Posterior cingulate gyrus (tissue), 11 donors: ENCODE data around the gene RBP2.
A peak's percentile ranks its signal among the peaks of the same experiment; 100 is the strongest.

Experiments used
- DNase-seq, 10 donors: peaks; one replicate each; pipeline versions ENCODE4 v3.0.0 to v3.0.0-alpha.2; 2020 to 2021; ENCODE audit warnings: mixed read lengths in 3 of 10
- intact Hi-C: fragments of 100-400 bp; cut with DNase I; formaldehyde crosslinking; loops from one replicate; pipeline ENCODE4 v1.15.1; 2023

Gene RBP2

DNA sequence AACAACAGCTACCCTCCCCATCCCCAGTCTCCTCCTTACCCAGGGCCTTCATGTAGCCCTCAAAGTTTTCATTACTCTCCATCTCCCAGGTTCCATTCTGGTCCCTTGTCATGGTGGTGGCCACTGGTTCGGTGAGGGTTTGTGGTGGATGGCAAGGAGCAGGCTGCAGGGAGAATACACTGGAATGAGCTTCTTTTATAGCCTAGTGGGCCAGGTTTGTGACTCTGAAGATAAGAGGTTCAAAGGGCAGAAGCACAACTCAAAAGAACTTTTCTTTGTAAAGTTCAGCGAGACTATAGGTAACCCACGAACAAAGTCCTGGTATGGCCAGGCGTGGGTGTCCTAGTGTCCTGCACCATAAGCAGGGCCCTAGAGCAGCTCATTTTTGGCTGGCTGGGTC is at the start of gene RBP2:
Gene RBP2 (minus strand): TSS at position 169 of the 400 bp plus-strand sequence. CDS start 57 bp downstream, at position 112.
- intact Hi-C loops, result no loop called here
- DNase-seq, result no peak

DNA sequence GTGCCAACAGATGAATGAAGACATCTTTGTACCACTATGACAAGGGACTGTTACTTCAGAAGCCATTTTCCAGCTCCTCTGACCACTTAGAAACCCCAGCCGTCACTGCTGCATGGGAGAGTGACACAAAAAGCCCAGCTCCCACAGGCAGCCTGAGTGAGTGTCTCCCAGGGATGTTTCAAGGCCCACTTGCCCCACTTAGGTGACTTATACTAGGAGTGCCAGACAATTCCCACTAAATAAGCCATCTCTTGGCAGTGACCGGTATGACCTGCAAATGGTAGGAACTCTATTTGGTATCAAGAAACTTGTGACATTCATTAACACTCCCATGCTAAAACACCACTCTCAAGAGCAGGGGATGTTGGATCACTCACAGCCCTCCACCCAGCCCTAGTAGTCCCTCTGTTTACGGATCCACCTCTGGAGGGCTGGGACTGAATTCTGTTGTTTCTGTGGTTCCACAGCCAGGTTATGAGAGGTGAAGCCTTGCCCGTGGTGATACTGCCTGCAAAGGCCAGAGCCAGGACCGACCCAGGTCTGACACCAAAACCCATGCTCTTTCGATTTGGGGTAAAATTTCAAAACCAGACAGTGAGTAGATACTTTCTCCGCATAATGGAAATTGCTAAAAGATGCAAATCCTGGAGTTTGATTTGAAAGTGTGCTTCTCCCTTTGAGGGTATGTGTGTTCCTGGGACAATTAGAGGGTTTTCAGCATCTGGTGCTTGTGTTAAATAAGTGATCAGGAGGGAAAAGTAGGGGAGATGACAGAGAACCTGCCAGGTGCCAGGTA is 48.7 kb upstream of the RBP2 start:
- intact Hi-C loops, result loop anchor here (5.0 kb wide), 1 partner anchor 37 kb away; no protein-coding TSS in a partner anchor
- peak in 1 of 10 donors; percentile 41 for DNase-seq

DNA sequence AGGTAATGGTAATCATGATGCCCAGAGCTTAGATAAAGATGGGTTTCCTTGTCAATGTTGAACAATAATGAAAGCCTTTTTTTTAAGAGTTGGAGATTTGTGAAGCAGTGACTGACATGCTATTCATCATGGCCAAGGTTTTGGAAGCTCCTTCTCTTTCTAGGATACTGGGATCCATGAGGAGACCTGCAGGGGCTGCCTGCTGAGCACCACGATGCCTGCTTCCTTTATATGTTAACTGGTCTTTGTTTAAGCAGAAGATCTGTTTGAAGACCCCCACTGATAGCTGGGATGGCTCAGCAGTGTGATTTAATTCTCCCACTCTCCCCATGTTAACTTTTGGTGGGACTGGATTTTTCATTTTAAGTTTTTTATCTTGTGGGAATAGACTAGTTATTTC is 47.4 kb upstream of the RBP2 start:
- DNase-seq, result no peak
- intact Hi-C loops, result loop anchor here (5.0 kb wide), 1 partner anchor 39 kb away; no protein-coding TSS in a partner anchor

DNA sequence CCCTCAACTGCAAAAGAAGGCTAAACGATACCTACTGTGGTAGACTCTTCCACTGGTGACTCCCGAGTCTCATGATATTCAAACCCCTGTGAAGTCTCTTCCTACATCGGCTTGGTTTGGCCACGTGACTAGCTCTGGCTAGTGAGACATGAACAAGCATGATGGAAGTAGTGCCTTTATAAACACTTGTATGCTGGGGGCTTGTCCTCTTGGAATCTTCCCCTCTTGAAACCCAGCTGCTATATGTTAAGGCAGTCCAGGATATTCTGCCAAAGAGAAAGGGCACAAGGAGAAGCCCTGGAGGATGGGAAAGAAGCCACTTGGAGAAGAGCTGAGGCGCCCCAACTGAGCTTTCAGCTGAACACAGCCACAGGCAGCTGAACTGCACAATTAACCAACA is 46.9 kb upstream of the RBP2 start:
- no peak for DNase-seq
- intact Hi-C loops, result loop anchor here (5.0 kb wide), 1 partner anchor 39 kb away; no protein-coding TSS in a partner anchor

DNA sequence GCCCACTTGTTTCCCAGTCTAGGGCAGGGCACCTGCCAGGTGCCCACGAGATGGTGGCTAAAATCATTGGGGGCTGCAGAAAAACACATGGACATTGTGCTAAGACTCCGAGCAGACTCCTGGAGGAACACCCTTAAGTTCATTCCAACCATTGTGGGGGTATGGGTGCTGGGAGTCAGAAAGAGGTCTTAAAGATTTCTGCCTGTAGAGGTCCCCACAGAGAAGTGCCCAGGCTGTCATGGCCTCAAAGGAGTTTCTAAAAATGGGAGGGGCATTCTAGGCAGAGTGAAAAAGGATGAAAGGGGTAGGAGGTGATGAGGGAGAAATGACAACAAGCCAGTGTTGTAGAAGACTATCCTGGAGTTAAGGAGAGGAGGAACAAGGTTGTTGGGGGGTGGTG is 46.1 kb upstream of the RBP2 start:
- intact Hi-C loops, result loop anchor here (5.0 kb wide), 1 partner anchor 40 kb away; no protein-coding TSS in a partner anchor
- no peak for DNase-seq

DNA sequence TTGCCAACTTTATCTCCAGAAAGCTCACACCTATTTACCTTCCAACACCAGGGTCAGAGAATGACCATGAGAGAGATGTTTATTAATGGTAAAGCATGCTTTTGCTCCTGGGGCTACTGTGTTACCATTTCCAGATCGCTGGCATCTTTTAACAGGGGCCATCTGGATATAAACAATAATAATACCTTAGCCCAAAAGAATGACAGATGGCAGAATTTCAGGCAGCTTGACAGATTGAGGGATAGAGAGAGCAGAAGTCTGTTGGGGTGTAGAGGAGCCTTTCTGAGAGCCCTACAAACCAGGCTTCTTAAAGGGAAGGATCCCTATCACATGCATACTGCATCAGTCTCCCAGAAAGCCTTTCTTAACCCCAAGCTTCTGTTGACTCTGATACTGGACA is 45.5 kb upstream of the RBP2 start:
- intact Hi-C loops, result loop anchor here (5.0 kb wide), 1 partner anchor 40 kb away; no protein-coding TSS in a partner anchor
- DNase-seq, result no peak

DNA sequence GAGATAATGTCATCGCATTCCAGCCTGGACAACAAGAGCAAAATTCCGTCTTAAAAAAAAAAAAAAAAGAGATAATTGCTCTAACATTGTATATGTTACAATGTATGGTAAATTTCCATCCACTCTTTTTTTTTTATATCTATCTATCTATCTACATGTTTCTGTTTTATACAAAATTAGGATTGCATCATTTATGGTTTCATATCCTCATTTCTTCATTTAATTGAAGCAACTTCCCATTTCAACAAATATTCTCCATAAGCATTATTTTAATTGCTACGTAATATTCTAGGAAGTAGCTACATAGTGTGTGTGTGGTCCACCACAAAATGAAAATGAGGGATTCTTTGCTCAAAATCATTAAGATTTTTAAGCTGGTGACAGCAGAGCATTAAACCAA is 44.8 kb upstream of the RBP2 start:
- intact Hi-C loops, result loop anchor here (5.0 kb wide), 1 partner anchor 41 kb away; no protein-coding TSS in a partner anchor
- no peak for DNase-seq

DNA sequence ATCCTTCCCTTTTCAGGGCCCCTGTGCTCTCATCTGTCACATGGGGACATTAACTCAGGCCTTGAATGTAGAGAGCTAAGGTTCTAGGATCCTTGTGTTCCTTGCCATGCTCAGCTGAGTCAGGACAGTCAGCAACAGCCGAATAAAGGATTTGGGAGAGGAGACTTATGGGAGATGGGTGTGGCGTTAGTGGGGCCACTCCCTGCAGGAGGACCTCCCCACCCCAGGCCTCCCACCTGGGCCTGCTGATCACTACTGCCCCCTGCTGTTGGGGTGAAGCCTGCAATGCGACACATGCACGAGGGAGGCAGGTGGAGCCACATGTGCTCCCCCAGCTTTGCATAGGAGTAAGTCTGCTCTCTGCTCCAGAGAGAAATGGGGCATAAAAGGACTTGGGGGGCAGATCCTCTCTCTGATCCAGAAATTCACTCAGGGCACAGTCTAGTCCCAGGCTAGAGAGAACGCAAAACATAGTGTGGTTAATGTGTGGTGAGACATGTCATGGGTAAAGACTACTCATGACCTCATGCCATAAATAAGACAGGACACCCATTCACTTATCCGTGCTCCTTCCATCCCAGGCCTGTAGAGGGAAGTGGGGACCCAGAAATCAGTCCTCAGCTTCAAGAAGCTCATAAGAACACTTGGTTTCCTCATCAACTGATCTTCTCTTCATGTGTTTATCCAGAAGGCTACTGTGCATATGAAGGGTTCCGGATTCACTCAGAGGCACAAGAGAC is 43.9 kb upstream of the RBP2 start:
- DNase-seq, result peak in 1 of 10 donors; percentile 75

DNA sequence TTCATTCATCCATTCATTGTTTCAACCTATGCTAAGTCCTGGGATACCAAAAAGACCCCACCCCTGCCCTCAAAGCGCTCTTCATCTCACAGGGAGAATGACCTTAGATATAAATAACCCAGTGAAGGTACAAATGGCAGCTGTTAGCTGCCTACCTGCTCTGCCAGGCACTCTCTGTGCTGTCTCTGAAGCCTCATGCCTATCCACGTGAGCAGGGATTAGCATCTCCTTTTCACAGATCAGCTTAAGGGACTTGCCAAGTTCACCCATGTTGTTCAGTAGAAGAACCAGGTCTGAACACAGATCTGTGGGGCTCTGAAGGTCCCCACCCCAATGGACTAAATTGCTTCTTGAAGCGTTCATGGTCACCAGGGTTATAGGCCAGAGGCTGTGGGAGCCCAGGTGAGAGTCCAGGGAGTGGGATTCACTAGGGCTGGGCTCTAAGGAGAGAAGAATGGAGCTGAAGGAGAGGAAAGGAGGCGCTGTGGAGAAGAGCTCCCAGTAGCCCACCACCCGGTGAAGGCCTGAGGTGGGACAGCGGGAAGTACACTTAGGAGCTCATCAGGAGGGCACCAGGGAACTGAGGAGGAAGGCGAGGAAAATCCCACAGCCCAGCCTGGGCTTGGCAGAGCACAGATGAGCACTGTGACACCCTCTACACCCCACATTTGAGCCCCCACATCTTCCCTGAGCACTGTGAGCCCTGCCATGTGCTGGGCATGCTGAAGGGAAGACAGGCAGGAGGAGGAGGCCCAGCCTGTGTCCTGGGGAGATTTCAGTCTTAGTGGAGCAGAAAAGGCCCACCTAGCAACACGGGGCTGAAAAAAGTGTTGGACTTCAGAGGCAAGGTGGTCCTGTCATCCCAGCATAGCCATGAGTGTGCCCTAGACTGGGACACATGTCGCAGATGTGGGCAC is 42.9 kb upstream of the RBP2 start:
- peak in 1 of 10 donors; percentile 71 for DNase-seq
- intact Hi-C loops, result no loop called here

More for the DNA sequence above, 43.9 kb upstream of the RBP2 start:
- intact Hi-C loops, result loop anchor here (5.0 kb wide), 1 partner anchor 42 kb away; no protein-coding TSS in a partner anchor

DNA sequence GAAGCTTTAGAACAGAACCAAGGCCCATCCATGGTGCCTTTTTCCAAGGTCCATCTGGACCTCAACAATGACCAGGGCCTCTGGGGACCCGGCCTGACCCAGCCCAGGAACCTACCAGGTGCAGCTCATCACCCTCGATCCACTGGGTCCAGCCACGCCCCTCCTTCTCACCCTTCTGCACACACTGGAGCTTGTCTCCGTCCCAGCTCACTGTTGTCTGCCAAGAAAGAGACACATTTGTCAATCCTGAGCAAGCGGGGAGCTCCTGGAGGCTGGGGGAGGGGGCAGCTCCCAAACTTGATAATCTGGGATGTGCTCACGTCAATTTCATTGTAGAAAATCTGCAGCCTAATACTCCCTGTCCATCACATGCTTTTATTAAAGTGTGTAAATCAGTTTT is 42.0 kb upstream of the RBP2 start:
- no peak for DNase-seq
- intact Hi-C loops, result no loop called here

DNA sequence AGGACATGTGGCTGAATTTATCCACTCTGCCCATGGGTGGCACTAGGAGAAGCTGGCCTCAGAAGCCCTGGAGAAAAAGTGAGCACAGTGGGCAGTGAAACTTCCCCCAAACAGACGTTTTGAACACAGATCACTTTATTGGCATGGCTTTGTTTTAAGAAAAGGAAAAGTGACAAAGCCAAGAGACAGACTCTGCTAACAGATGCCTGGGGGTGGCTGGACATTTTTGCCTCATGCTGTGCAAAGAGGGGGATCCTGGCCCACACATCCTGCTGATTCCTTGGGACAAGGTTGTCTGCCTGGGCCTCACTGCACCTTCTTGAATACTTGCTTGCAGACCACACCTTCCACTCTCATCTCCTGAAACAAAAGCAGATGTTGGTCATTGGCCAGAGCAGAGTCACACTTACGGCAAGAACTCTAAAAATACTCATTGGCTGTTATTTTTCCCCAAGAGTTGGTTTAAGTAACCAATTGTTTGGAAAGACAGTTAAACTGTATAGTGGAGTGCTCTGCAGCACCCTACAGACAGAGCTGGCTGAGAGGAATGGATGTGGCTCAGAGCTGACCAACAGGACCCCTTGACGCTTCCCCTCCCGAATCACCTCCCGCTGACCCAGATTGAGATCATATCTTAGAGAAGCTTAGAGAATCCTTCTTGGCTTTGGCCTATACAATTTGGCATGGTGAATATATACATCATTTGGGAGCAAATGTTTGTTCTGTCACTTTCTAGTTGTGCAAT is 41.2 kb upstream of the RBP2 start:
- DNase-seq, result peak in 2 of 10 donors; percentile 35 to 74
- intact Hi-C loops, result no loop called here

DNA sequence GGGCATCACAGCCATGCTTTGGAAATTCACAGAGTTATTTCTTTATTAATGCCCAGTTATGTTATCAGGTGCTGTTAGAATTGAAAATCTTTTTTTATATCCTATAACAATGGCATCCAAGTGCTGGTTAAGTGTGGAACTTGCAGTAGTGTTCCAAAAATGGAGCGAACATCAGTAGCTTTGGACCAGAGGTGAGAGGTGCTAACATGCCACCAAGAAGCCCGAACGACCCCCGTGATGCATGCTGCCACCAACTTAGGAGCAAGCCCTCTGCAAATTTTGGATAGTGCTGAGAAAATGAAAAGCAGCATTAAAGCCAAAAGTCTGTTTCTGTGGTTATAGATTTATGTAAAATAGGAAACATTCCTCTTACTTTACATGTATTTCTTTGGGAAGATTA is 38.4 kb upstream of the RBP2 start:
- intact Hi-C loops, result no loop called here
- no peak for DNase-seq

DNA sequence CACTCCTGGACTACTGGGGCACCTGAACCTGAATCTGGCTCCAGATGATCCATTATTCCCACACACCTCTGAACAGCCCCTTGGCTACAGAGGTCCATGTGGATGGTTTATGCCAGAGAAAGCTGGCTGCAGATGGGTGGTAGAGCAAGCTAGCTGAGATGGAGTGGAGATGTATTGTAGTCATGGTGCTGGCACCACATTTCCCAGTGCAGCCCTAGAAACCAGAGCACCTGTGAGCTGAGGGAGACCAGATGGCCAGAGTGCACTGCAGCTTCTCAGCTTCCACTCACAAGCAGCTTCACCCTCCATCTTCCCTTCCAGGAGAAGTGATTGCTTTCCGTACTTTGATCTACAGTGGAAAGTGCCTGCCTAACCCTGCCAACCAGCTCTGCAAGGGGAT is 33.3 kb upstream of the RBP2 start:
- intact Hi-C loops, result no loop called here
- DNase-seq, result peak in 1 of 10 donors; percentile 78

DNA sequence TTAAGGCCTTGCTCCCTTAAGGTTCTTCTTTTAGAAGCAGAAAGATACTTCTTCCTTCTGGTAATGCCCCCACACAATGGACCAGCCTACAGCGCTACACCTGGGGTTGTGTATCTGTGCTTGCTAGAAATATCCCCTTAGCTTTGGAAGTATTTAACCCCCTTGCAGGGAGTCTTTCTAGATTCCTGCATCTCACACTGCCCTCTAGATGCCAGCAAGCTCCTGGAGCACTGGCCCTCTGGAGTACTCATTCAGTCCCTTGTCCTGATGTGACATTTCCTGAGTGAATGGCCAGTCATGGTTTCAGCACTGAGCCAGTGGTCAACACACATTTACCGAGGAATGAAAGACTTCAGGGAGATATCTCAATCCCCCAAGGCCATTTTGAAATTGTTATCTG is 30.4 kb upstream of the RBP2 start:
- peak in 4 of 10 donors; percentile 24 to 52 (median 27) for DNase-seq
- intact Hi-C loops, result no loop called here

DNA sequence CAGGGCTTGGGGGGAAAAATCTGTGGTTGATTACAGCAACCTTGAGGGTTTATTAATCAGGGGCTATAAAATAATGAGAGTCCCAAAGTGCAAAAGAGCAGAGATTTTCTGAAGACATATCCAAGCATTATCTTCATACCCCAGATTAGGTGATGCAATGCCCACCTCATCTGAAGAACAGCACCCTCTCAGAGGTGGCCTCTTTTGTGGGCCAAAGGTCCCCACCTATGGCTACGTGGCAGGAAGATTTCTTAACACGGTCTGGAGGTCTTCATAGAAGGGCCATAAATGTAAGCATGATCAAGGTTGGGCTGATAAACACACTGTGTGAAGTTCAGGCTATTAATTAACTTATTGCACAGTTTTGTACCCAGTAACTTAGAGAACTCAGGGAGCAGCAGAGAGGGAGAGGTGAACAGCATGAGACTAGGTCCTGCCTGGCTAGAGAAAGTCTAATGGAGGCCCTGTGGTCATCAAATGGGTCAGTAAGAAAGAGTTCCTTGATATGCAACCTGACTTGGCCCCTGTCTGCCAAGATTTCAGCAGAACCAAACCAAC is 29.6 kb upstream of the RBP2 start:
- no peak for DNase-seq
- intact Hi-C loops, result no loop called here

DNA sequence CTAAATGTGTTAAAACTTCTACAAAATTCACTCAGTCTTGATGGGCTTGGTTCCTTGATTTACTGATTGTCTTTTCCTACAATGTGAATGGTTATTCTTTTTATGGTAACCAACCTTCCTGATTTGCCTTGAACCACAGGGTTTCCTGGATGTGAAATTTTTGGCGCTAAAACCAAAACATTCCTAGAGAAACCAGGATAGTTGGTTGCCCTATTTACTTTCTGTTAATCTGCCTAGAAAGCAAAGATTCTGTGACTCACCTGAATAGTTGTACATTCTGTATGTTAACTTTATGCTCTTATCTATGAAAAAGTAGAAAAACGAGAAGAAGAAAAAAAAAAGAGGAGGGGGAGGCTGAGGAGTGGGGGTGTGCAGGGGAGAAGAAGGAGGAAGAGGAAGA is 23.2 kb upstream of the RBP2 start:
- DNase-seq, result no peak
- intact Hi-C loops, result no loop called here

DNA sequence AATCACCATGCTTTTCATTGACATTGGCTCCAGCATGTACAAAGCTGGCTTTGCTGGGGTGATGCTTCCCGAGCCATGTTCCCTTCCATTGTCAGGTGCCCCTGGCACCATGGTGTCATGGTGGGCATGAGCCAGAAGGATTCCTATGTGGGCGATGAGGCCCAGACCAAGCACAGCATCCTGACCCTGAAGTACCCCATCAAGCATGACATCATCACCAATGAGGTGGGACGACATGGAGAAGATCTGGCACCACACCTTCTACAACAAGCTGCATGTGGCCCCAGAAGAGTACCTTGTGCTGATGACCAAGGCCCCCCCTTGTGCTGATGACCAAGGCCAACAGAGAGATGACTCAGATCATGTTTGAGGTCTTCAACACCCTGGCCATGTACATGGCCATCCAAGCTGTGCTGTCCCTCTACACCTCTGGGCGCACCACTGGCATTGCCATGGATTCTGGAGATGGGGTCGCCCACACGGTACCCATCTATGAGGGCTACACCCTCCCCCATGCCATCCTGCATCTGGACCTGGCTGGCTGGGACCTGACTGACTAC is 17.6 kb upstream of the RBP2 start:
- DNase-seq, result no peak
- intact Hi-C loops, result no loop called here

DNA sequence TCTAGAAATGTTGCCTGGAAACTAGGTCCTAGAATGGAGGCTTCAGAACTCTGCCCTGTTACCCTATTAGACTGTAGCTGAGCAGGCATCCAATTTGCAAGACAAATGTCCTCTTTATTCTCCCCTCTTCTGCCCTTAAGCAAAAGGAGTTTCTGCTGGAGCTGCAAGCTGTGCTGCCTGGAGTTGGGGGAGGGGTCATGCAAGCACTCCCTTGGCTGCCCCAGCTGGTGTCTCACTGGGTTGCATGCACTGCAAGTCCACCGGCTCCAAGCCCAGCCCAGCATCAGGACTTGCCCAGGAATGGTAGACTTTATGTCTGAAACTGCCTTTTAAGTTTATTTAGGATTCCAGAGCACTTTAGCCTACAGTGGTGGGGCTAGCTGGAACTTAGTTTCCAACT is 15.7 kb upstream of the RBP2 start:
- peak in 1 of 10 donors; percentile 59 for DNase-seq
- intact Hi-C loops, result no loop called here
